Kidney epithelial cell (primary cell): ENCODE measurements around the gene GPR141. TPM values are rescaled to one million over a fixed set of nuclear protein-coding genes. Genes with fewer than 3 reads are reported as not detected.

Source experiments
- DNase-seq: peaks from one replicate; pipeline ENCODE4 v3.0.0-alpha.2; 2010; ENCODE audit warnings: low read depth
- H3K27me3 ChIP-seq: 2 replicates; pipeline ENCODE4 v1.6.0; 2011; ENCODE audit warnings: low read length; ENCODE audit not compliant: control insufficient read depth, insufficient read depth
- H3K36me3 ChIP-seq: 2 replicates; pipeline ENCODE4 v1.5.1; 2011; ENCODE audit warnings: low read length; ENCODE audit not compliant: control insufficient read depth, insufficient read depth
- H3K4me3 ChIP-seq: 2 replicates; pipeline ENCODE4 v1.5.1; 2011; ENCODE audit warnings: low read depth, mild to moderate bottlenecking, control low read depth, low read length
- total RNA-seq: library from RNA; depleted of rRNA; stranded (reverse); fragments of >200 nt; gene quantifications from 2 replicates; pipeline ENCODE4 v1.2.3, GENCODE V29; 2015
- TF ChIP-seq, protein P1 (sequence below): IDR thresholded peaks from 2 replicates; pipeline ENCODE4 v1.5.1; 2011; ENCODE audit warnings: mild to moderate bottlenecking, moderate library complexity, low read length, control low read depth, inconsistent platforms; ENCODE audit not compliant: insufficient read depth, poor library complexity, severe bottlenecking

The GPR141 gene
- total RNA-seq, 1 donor from 2014 or later, result not detected

DNA sequence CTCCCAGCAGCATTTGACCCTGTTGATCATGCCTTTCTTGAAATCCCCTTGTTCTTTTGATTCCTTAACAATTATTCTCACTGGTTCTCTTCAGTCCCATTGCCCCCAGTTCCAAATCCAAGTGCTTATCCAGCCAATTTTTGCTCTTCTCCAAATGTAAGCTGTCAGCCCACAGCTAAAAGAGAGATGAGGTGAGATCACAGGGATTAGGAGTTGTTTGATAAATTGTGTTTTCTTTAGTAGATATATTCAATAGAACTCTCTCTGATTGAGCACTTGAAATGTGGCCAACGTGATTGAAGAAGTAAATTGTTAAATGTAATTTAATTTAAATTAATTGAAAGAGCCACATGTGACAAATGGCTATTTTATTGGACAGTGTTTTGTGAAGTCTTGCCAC, 88.2 kb downstream of the GPR141 start:
- no peaks in the 10 kb centered on the region for H3K27me3 ChIP-seq
- TF ChIP-seq, protein P1, sequence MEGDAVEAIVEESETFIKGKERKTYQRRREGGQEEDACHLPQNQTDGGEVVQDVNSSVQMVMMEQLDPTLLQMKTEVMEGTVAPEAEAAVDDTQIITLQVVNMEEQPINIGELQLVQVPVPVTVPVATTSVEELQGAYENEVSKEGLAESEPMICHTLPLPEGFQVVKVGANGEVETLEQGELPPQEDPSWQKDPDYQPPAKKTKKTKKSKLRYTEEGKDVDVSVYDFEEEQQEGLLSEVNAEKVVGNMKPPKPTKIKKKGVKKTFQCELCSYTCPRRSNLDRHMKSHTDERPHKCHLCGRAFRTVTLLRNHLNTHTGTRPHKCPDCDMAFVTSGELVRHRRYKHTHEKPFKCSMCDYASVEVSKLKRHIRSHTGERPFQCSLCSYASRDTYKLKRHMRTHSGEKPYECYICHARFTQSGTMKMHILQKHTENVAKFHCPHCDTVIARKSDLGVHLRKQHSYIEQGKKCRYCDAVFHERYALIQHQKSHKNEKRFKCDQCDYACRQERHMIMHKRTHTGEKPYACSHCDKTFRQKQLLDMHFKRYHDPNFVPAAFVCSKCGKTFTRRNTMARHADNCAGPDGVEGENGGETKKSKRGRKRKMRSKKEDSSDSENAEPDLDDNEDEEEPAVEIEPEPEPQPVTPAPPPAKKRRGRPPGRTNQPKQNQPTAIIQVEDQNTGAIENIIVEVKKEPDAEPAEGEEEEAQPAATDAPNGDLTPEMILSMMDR, result no peak
- no peaks in the 10 kb centered on the region for H3K36me3 ChIP-seq
- H3K4me3 ChIP-seq, result no peak overlapping the region
- DNase-seq, result no peak

DNA sequence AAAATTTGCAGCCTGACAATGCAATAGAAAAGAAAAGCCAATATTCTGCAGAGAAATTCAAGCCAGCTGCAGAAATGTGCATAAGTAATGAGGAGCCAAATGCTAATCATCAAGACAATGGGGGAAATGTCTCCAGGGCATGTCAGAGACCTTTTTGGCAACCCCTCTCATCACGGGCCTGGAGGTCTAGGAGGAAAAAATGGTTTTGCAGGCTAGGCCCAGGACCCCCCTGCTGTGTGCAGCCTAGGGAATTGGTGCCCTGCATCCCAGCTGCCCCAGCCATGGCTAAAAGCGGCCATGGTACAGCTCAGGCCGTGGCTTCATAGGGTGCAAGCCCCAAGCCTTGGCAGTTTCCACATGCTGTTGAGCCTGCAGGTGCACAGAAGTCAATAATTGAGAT, 92.4 kb downstream of the GPR141 start:
- Histone ChIP-seq H3K36me3 (no peaks in the 10 kb centered on the region), H3K27me3 (no peaks in the 10 kb centered on the region), H3K4me3 (no peak overlapping the region)
- TF ChIP-seq, protein P1, result no peak
- DNase-seq, result no peak

DNA sequence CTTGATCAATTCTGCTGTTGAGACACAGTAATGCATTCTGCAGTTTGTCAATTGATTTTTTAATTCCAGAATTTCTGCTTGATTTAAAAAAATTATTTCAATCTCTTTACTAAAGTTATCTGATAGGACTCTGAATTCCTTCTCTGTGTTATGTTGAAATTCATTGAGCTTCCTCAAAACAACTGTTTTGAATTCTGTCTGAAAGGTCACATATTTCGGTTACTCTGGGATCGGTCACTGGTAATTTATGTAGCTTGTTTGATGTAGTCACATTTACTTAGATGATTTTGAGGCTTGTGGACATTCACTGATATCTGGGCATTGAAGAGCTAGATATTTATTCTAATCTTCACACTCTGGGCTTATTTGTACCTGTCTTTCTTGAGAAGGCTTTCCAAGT, 97.6 kb downstream of the GPR141 start:
- TF ChIP-seq, protein P1, result no peak
- Histone ChIP-seq H3K27me3 (no peaks in the 10 kb centered on the region), H3K36me3 (no peaks in the 10 kb centered on the region), H3K4me3 (no peak overlapping the region)
- no peak for DNase-seq

DNA sequence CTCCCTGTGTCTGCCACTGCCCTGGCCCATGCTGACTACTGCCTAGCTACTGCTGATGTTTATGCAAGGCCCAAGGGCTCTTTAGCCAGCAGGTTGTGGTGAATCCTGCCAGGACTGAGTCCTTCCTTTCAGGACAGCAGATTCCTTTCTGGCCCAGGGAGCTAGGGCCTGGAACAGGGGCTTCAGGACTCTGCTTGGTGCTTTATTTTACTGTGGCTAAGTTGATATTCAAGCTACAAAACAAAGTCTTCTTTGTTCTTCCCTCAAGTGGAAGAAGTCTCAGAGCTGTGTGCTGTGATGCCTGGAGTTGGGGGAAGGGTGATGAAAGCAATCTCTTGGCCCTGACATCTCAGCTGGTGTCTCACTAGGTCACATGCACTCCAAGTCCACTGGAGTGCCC, 98.6 kb downstream of the GPR141 start:
- TF ChIP-seq, protein P1, result no peak
- H3K4me3 ChIP-seq, result no peak overlapping the region
- H3K36me3 ChIP-seq, result no peaks in the 10 kb centered on the region
- no peaks in the 10 kb centered on the region for H3K27me3 ChIP-seq
- DNase-seq, result no peak

DNA sequence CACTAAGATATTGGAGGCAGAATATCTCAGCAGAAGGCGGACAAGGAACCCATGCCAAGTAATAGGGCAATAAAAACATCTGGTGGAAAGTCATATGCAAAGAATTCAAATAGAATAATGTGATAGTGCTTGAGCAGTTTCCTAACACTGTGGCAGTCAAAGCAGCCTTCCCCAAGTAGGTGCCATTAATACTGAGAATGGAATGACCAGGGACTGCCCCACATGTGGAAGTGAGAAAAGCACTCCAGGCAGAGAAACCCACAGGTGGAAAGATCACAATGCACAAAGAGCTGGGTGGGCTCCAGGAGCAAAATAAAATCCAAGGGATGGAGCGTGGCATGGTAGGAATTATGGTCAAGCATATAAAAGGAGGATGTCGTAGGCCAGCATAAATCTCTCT, 100.4 kb downstream of the GPR141 start:
- DNase-seq, result no peak
- Histone ChIP-seq H3K36me3 (no peaks in the 10 kb centered on the region), H3K4me3 (no peak overlapping the region), H3K27me3 (no peaks in the 10 kb centered on the region)
- TF ChIP-seq, protein P1, result no peak

DNA sequence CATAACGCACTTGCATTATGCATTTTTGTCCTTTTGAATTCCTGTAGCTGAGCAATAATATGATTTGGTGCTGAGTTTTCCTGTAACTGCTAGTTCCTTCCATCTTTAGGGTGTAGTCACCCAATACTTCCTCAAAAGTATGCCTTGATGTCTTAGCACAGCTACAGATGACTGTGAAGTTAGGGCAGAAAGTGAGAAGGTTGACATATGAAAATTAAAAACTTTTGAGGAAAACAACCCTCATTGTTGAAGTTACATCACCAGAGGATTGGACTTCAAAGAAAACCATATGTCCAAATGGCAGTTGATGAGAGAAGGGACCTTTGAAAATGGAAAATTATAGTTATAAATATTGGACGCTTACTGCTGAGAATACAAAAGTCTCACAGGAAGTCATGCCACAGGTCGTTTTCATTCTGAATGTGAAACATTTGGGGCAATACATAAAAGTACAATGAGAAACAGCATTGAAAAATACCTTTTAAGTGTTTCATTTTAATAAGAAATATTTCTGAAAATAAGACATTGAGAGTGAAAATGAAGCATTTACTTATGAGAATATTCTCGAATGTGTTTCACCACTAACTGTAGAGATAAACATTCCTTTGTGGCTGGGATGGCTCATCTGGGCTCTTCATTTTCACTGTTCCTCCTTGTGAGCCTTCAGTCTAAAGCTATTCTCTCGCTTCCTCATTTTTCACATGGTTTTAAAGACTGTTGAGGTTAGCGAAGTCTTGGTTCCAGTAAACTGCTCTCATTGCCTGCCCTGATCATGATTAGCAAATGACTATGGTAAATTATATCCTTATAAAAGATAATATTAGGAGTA, 103.4 kb downstream of the GPR141 start:
- TF ChIP-seq, protein P1, result no peak
- no peak overlapping the region for H3K4me3 ChIP-seq
- no peaks in the 10 kb centered on the region for H3K27me3 ChIP-seq
- no peak for DNase-seq
- H3K36me3 ChIP-seq, result no peaks in the 10 kb centered on the region
